ENCODE data around the gene NTMT2.
"Not testable (repeated sequence)": the region's sequence is repeated elsewhere in the genome, so short reads cannot be mapped to it uniquely, and the experiment has no call there.

The NTMT2 gene

DNA sequence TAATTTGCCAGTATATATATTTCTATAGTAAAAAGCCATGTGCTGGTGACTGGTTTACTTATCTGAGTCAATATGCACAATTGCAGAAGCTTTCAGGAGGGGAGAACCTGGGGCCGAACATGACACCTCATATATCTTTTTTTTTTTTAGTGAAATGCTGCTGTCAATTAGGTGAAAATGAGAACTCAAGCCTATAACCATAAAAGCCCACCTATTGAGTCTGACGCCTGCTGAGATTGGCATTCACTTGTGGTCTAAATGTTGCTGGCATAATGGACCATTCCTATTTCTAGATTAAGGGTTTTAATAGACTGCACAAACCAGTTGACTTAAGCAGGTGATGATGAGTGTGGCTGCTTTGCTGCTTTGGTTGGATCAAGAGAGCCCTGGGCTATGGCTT, 10.8 kb downstream of the NTMT2 start:
- H3K4me3 ChIP-seq (ENCODE audit: low read depth, low read length), result no peak overlapping the region
- TF ChIP-seq, protein P1, sequence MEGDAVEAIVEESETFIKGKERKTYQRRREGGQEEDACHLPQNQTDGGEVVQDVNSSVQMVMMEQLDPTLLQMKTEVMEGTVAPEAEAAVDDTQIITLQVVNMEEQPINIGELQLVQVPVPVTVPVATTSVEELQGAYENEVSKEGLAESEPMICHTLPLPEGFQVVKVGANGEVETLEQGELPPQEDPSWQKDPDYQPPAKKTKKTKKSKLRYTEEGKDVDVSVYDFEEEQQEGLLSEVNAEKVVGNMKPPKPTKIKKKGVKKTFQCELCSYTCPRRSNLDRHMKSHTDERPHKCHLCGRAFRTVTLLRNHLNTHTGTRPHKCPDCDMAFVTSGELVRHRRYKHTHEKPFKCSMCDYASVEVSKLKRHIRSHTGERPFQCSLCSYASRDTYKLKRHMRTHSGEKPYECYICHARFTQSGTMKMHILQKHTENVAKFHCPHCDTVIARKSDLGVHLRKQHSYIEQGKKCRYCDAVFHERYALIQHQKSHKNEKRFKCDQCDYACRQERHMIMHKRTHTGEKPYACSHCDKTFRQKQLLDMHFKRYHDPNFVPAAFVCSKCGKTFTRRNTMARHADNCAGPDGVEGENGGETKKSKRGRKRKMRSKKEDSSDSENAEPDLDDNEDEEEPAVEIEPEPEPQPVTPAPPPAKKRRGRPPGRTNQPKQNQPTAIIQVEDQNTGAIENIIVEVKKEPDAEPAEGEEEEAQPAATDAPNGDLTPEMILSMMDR (IDR thresholded peaks at IDR 0.05; ENCODE audit: borderline replicate concordance, insufficient read depth, low read depth, low read length), result no peak

DNA sequence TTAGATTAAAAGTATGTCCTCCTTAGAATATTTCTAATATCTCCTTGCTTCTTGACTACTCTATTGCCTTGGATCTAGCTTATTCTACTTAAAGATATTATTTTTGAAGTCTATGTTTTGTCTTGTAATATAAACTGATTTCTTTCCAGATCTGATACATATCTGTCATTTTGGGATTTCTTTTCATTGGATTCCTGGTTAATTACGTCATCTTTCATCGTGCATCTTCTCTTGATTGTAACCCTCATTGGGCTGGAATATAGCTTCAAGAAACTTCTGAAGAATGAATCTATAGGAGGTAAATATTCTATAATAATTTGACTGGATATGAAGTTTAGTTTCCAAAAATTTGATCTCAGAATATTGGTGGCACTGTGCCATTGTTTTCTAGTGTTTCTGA, 12.1 kb downstream of the NTMT2 start:
- TF ChIP-seq, protein P1 (IDR thresholded peaks at IDR 0.05; ENCODE audit: borderline replicate concordance, insufficient read depth, low read depth, low read length), result no peak
- H3K4me3 ChIP-seq (ENCODE audit: low read depth, low read length), result no peak overlapping the region

DNA sequence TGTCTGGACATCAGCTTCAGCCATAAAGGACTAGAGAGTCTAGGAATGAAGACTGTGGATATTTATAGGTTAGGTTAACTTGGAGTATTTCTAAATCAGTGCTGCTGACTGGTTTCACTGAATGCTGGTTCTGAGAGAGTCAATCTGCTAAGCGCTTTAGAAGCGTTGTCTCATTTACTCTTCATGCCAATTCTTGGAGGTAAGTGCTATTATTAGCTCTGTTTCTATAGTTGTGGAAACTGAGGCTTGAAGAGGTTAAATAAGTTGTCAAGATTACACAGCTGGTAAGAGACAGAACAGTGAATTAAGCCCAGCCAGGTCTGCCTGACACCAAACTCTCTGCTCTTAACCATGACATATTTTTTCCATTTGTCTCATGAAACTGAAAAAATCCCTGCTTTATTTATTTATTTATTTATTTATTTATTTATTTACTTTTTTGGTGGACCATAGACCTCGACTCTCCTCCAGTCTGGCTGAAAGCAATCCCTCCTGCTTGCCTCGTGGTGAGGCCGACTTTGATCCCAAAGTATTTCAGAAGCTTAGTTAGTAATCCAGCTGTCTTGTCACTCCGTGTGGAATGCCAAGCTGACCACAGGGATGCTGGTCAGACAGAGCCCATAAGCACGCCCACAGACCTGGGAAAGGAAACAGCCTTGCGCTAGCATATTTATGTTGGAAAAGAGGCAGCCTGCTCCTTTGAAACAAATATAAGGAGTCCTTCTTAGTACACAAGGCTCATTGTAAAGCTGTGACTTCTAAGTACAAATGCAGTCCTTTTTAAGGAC, 16.9 kb downstream of the NTMT2 start:
- H3K4me3 ChIP-seq (ENCODE audit: low read depth, low read length), result no peak overlapping the region
- TF ChIP-seq, protein P1 (IDR thresholded peaks at IDR 0.05; ENCODE audit: borderline replicate concordance, insufficient read depth, low read depth, low read length), result no peak

- H3K4me3 ChIP-seq (ENCODE audit: low read depth, low read length), result no peak overlapping the region
- TF ChIP-seq, protein P1 (IDR thresholded peaks at IDR 0.05; ENCODE audit: borderline replicate concordance, insufficient read depth, low read depth, low read length), result no peak
Measured at GRCh38 chr1:170164103-170164763, 18.5 kb downstream of the NTMT2 start.

DNA sequence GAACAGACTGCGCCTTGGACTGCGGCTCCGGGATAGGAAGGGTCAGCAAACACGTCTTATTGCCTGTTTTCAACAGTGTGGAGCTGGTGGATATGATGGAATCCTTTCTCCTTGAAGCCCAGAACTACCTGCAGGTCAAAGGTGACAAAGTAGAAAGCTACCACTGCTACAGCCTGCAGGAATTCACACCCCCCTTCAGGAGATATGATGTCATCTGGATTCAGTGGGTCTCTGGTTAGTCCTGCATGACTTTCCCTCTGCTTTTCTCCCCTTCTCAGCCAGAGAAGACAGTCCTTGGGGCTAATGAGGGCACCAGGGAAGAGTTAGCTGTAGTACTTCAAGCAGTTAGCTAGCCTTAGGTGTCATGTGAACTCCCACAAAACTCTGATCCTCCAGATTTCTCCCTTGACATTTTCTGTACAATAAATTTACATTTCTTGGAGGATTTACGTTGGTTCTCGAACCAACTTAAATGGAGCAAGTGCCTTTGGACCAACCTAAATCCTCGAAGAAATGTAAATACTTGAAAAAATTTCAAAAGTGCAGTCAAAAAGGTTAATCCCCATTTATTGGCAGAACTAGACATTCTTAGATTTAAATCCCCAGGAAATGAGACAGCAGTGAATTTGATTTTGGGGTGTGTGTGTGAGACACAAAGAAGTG, 20.9 kb downstream of the NTMT2 start:
- no peak overlapping the region for H3K4me3 ChIP-seq (ENCODE audit: low read depth, low read length)
- TF ChIP-seq, protein P1 (IDR thresholded peaks at IDR 0.05; ENCODE audit: borderline replicate concordance, insufficient read depth, low read depth, low read length), result no peak

DNA sequence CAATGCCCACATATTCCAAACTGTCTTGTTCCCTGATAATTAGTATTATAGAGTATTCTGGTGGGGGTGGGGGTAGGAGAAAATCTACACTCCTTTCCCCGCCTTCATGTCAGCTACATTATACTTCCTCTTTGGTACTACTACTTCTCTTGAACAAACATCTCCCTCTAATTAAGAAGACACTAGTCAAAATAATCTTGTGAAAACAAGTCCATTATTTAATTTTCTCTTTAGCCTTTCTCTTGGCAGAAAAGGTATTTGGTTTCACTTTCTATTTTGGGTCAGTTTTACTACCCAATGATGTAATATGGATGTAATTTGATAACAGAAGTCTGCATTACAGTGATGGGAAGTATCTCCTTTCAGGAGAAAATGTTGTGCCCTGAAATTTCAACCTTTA, 22.5 kb downstream of the NTMT2 start:
- H3K4me3 ChIP-seq (ENCODE audit: low read depth, low read length), result no peak overlapping the region
- TF ChIP-seq, protein P1 (IDR thresholded peaks at IDR 0.05; ENCODE audit: borderline replicate concordance, insufficient read depth, low read depth, low read length), result no peak

DNA sequence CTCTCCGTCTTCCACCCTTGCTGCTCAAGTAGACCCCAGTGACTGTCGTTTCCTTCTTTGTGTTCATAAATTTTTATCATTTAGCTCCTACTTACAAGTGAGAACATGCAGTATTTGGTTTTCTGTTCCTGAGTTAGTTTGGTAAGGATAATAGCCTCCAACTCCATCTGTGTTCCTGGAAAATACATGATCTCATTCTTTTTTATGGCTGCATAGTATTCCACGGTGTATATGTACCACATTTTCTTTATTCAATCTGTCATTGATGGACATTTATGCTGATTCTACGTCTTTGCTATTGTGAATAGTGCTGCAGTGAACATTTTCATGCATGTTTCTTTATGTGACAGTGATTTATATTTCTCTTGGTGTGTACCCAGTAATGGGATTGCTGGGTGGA, 24.8 kb downstream of the NTMT2 start:
- not testable (repeated sequence) for H3K4me3 ChIP-seq (ENCODE audit: low read depth, low read length)
